Activated CD8-positive, alpha-beta memory T cell treated with anti-CD3 and anti-CD28 coated beads, Interleukin-2, amount 10 ng/mL, durations not matched to agents 7 days and 5 days (primary cell): ENCODE measurements around the gene MAB21L3. TPM values are rescaled to one million over a fixed set of nuclear protein-coding genes. Genes with fewer than 3 reads are reported as not detected.

ENCODE experiments used
- ATAC-seq: fragments of 150-1000 bp; cut with Tn5 transposase; one replicate; pipeline ENCODE4 v1.10.0; 2021; ENCODE audit warnings: moderate library complexity
- CTCF ChIA-PET: fragments of 350-600 bp; sonication (Branson Sonifier 250); formaldehyde crosslinking; loops from one replicate; lab custom pipeline; 2021; ENCODE audit warnings: antibody characterized with exemption; lab: Charles Lee
- DNase-seq: peaks from one replicate; pipeline ENCODE4 v3.0.0-alpha.2; 2020
- H3K27ac Mint-ChIP-seq: one replicate; pipeline ENCODE4 v1.8.0; 2021; ENCODE audit warnings: mild to moderate bottlenecking, mixed read lengths
- H3K27me3 Mint-ChIP-seq: one replicate; pipeline ENCODE4 v1.8.0; 2021; ENCODE audit warnings: mixed read lengths
- H3K36me3 Mint-ChIP-seq: one replicate; pipeline ENCODE4 v1.8.0; 2021; ENCODE audit warnings: mild to moderate bottlenecking, mixed read lengths
- H3K4me1 Mint-ChIP-seq: one replicate; pipeline ENCODE4 v1.8.0; 2021; ENCODE audit warnings: mixed read lengths
- H3K4me3 Mint-ChIP-seq: one replicate; pipeline ENCODE4 v1.8.0; 2021; ENCODE audit warnings: mild to moderate bottlenecking, moderate library complexity, mixed read lengths
- H3K9me3 Mint-ChIP-seq: one replicate; pipeline ENCODE4 v1.8.0; 2022; ENCODE audit warnings: low read depth, mixed read lengths
- total RNA-seq, 2 experiments: library from RNA; stranded (reverse); gene quantifications; one replicate each; pipeline ENCODE4 v1.2.3, GENCODE V29; 2021

MAB21L3 gene
- total RNA-seq, 2 experiments from 2014 or later = not detected

DNA sequence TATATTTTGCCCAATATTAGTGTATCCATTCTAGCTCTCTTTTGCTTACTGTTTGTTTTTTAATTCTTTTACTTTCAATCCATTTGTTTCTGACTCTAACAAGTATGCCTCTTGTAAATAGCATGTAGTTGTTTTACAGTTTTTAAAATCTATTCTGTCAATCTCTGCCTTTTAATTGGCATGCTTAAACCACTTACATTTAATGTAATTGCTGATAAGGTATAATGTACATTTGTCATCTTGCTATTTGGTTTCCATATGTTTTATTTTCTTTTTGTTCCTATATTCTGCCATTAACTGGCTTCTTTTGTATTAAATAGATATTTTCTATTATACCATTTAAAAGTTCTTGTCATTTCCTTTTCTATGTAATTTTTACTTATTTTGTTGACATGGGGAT, 16.2 kb upstream of the MAB21L3 start:
- ATAC-seq = no peak
- H3K27me3 Mint-ChIP-seq = peaks cover 18% of the 10 kb centered on the region
- no peak overlapping the region for H3K4me3 Mint-ChIP-seq
- H3K36me3 Mint-ChIP-seq = peaks cover 5% of the 10 kb centered on the region
- CTCF ChIA-PET = no interaction called here
- H3K4me1 Mint-ChIP-seq = no peaks in the 10 kb centered on the region
- H3K27ac Mint-ChIP-seq = no peak overlapping the region
- H3K9me3 Mint-ChIP-seq = peaks cover 5% of the 10 kb centered on the region
- DNase-seq = no peak

DNA sequence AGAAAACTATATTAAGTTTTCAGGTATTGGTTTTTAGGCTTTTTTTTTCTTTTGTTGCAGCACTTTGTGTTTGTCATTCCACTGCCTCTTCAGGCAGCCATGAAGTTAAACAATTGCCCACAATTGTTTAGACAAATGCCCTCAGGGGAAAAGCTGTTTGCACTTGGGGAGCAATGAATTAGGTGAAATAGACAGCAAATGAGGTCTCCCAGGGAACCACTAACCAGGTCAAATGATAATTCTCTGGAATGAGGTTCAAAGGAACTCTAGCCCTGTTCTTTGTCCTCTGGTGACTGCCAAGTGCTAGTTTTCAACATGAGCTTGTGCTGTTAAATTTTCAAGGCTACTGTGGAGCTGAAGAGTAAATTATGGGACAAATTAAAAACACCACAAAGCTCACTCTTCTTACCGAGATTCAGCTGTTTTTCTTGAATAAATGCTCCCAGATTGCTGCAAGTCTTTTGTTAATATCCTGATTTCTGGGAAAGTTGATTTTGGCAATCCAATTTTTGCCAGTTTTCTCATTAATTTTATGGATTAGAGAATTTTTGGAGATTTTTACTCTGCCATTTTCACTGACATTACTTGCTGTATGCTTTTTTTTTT, 15.1 kb upstream of the MAB21L3 start:
- ATAC-seq (no peak), DNase-seq (no peak)
- no peak overlapping the region for H3K4me3 Mint-ChIP-seq
- no peak overlapping the region for H3K27ac Mint-ChIP-seq
- H3K36me3 Mint-ChIP-seq = no peaks in the 10 kb centered on the region
- no peaks in the 10 kb centered on the region for H3K4me1 Mint-ChIP-seq
- no peaks in the 10 kb centered on the region for H3K9me3 Mint-ChIP-seq
- CTCF ChIA-PET = no interaction called here
- peaks cover 12% of the 10 kb centered on the region for H3K27me3 Mint-ChIP-seq

- DNase-seq (no peak), ATAC-seq (no peak)
- Mint-ChIP-seq H3K4me3 (no peak overlapping the region), H3K27ac (no peak overlapping the region), H3K36me3 (no peaks in the 10 kb centered on the region), H3K27me3 (peaks cover 12% of the 10 kb centered on the region), H3K4me1 (no peaks in the 10 kb centered on the region), H3K9me3 (no peaks in the 10 kb centered on the region)
- CTCF ChIA-PET = interaction anchor here (0.9 kb wide), 1 partner anchor 116 kb away, joined by 3 read pairs; no protein-coding TSS in a partner anchor
Measured at GRCh38 chr1:116097626-116098025, 13.6 kb upstream of the MAB21L3 start.

- DNase-seq = no peak
- H3K4me3 Mint-ChIP-seq = no peak overlapping the region
- CTCF ChIA-PET = no interaction called here
- no peaks in the 10 kb centered on the region for H3K9me3 Mint-ChIP-seq
- no peak for ATAC-seq
- H3K4me1 Mint-ChIP-seq = no peaks in the 10 kb centered on the region
- no peaks in the 10 kb centered on the region for H3K36me3 Mint-ChIP-seq
- no peak overlapping the region for H3K27ac Mint-ChIP-seq
- H3K27me3 Mint-ChIP-seq = peaks cover 10% of the 10 kb centered on the region
Measured at GRCh38 chr1:116099379-116099778, 11.8 kb upstream of the MAB21L3 start.

- H3K27me3 Mint-ChIP-seq = peaks cover 9% of the 10 kb centered on the region
- CTCF ChIA-PET = no interaction called here
- no peaks in the 10 kb centered on the region for H3K4me1 Mint-ChIP-seq
- no peak overlapping the region for H3K27ac Mint-ChIP-seq
- no peaks in the 10 kb centered on the region for H3K36me3 Mint-ChIP-seq
- no peak overlapping the region for H3K4me3 Mint-ChIP-seq
- DNase-seq = no peak
- H3K9me3 Mint-ChIP-seq = no peaks in the 10 kb centered on the region
- no peak for ATAC-seq
Measured at GRCh38 chr1:116099919-116100318, 11.3 kb upstream of the MAB21L3 start.

DNA sequence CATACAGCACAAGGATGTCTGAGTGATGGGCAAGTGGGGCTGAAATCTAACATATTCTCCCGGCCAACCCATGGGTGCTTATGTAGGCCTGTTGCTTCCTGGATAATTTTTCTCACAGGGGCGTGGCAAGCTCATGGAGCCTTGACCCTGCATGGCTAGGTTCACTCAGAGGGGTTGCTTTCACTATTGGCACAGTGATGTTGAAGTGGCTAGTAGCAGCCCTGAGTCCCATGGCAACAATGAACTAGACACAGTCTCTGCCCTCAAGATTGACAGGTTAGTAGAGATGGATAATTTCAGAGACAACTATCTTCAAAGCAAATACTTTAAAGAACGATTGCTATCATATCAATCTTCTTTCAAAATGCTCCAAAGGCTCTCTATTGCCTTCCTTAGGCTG, 6.5 kb upstream of the MAB21L3 start:
- Mint-ChIP-seq H3K4me1 (no peaks in the 10 kb centered on the region), H3K27me3 (peaks cover 11% of the 10 kb centered on the region), H3K4me3 (no peak overlapping the region), H3K9me3 (no peaks in the 10 kb centered on the region), H3K36me3 (no peaks in the 10 kb centered on the region), H3K27ac (no peak overlapping the region)
- ATAC-seq = no peak
- CTCF ChIA-PET = interaction anchor here (1.3 kb wide), 1 partner anchor 35 kb away, joined by 4 read pairs; no protein-coding TSS in a partner anchor
- no peak for DNase-seq

- CTCF ChIA-PET = no interaction called here
- H3K4me3 Mint-ChIP-seq = no peak overlapping the region
- no peaks in the 10 kb centered on the region for H3K9me3 Mint-ChIP-seq
- H3K27ac Mint-ChIP-seq = no peak overlapping the region
- no peaks in the 10 kb centered on the region for H3K4me1 Mint-ChIP-seq
- DNase-seq (no peak), ATAC-seq (no peak)
- peaks cover 11% of the 10 kb centered on the region for H3K27me3 Mint-ChIP-seq
- H3K36me3 Mint-ChIP-seq = no peaks in the 10 kb centered on the region
Measured at GRCh38 chr1:116105996-116106395, 5.2 kb upstream of the MAB21L3 start.

DNA sequence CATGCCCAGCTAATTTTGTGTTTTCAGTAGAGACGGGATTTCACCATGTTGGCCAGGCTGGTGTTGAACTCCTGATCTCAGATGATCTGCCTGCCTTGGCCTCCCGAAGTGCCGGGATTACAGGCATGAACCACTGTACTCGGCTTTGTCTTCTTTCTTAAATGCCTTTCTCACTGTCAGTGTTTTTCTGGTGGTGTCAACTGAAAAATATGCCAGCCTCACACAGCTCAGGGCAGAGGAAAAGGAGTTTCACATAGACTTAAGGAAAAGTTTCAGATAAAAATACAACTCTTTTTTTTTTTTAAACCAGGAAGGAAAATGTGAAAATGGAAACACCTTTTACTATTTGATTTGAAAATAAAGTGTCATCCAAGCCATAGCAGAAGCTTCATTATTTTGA, 4.6 kb upstream of the MAB21L3 start:
- H3K9me3 Mint-ChIP-seq = no peaks in the 10 kb centered on the region
- CTCF ChIA-PET = no interaction called here
- H3K4me1 Mint-ChIP-seq = no peaks in the 10 kb centered on the region
- no peak overlapping the region for H3K27ac Mint-ChIP-seq
- no peak overlapping the region for H3K4me3 Mint-ChIP-seq
- DNase-seq (no peak), ATAC-seq (no peak)
- peaks cover 11% of the 10 kb centered on the region for H3K27me3 Mint-ChIP-seq
- no peaks in the 10 kb centered on the region for H3K36me3 Mint-ChIP-seq

DNA sequence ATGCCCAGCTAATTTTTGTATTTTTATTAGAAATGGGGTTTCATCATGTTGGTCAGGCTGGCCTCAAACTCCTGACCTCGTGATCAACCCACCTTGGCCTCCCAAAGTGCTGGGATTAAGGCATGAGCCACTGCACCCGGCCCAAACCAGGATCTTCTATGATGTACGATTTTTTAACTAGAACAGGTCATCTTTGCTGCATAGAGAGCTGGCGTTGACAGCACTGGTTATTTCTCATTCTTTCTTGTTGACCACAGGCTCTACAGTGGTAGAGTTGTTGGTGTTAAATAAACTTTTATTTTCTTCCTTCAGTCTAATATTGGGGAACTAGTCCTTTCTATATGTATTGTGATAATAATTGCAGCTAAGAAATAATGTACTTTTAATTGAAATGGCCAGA, 3.8 kb upstream of the MAB21L3 start:
- Mint-ChIP-seq H3K36me3 (no peaks in the 10 kb centered on the region), H3K9me3 (no peaks in the 10 kb centered on the region)
- CTCF ChIA-PET = no interaction called here

GRCh38 chr1:116111524-116112021, 374 bp downstream of the MAB21L3 start:
- no peaks in the 10 kb centered on the region for H3K9me3 Mint-ChIP-seq

More for the DNA sequence above, 3.8 kb upstream of the MAB21L3 start:
- Mint-ChIP-seq H3K27ac (no peak overlapping the region), H3K4me1 (no peaks in the 10 kb centered on the region), H3K27me3 (peaks cover 14% of the 10 kb centered on the region), H3K4me3 (no peak overlapping the region)
- ATAC-seq = no peak
- no peak for DNase-seq

DNA sequence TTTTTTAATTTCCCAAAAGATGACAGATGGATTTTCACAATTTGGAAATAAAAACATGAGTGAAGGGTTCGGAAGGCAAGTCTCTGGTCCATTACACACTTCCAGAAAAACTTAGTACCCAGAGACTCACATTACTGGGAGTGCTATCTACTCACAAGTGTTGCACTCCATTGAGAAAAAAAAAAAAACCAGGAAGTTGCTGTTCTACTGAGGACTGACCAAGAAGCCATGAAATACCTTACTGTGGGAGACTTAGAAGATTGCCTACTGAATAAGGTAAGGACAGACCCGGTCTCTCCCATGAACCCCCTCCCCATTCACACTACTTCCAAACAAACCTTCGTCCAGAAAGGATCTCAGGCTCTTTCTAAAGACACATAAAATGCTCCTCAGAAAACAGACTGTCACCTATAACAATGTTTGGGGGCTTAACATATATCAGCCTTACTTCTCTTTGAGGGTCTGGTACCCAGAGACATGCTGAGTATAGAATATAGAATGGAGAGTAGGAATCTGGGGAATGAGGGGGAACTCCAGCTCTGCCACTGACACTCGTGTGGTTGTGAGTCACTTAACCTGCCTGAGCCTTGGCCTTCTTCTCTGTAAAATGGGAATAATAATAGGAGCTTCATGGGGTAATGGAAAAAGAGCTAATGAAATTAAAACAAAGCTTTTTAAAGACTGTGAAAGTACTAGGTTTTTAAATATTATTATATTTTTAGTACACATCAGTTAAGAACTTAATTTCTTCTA, 1.4 kb downstream of the MAB21L3 start:
- CTCF ChIA-PET = no interaction called here
- Mint-ChIP-seq H3K4me1 (no peaks in the 10 kb centered on the region), H3K27ac (no peak overlapping the region), H3K4me3 (no peak overlapping the region), H3K9me3 (no peaks in the 10 kb centered on the region), H3K27me3 (peaks cover 16% of the 10 kb centered on the region), H3K36me3 (no peaks in the 10 kb centered on the region)
- ATAC-seq (no peak), DNase-seq (no peak)

More at GRCh38 chr1:116111524-116112021, 374 bp downstream of the MAB21L3 start:
- no peak for ATAC-seq
- CTCF ChIA-PET = no interaction called here
- DNase-seq = no peak
- Mint-ChIP-seq H3K4me1 (no peaks in the 10 kb centered on the region), H3K36me3 (no peaks in the 10 kb centered on the region), H3K4me3 (no peak overlapping the region), H3K27ac (no peak overlapping the region), H3K27me3 (peaks cover 16% of the 10 kb centered on the region)

DNA sequence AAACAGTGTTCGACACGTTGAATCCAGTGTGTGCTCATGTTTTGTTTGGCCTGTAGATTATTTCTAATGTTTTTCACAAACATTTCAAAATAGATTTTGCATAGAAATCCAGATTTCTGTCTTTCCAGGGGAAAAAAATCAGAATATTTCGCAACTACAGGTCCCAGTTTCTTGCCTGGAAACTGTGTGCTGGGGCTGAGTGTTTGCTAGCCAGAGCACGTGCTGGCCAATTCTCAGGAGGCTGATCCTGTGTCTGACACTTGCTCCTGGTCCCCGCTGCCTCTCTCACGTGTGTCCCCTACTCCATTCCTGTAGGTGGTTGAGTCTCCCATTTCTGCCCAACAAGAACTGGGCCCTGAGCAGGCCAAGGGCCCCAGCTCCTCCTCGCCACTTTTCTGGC, 2.4 kb downstream of the MAB21L3 start:
- DNase-seq (no peak), ATAC-seq (no peak)
- Mint-ChIP-seq H3K36me3 (no peaks in the 10 kb centered on the region), H3K4me1 (no peaks in the 10 kb centered on the region), H3K27ac (no peak overlapping the region), H3K9me3 (no peaks in the 10 kb centered on the region), H3K27me3 (peaks cover 11% of the 10 kb centered on the region), H3K4me3 (no peak overlapping the region)
- CTCF ChIA-PET = no interaction called here

- Mint-ChIP-seq H3K4me1 (no peaks in the 10 kb centered on the region), H3K27me3 (peaks cover 10% of the 10 kb centered on the region), H3K27ac (no peak overlapping the region), H3K9me3 (no peaks in the 10 kb centered on the region), H3K36me3 (no peaks in the 10 kb centered on the region), H3K4me3 (no peak overlapping the region)
- CTCF ChIA-PET = no interaction called here
- DNase-seq (no peak), ATAC-seq (no peak)
Measured at GRCh38 chr1:116115476-116116439, 4.6 kb downstream of the MAB21L3 start.
